GM21619 (cell line): Measurements from ENCODE around the gene CELSR2.

Experiments used
- ATAC-seq: cut with Tn5 transposase; IDR thresholded peaks from one replicate; pipeline ENCODE4 v1.9.1; 2021; ENCODE audit not compliant: unreplicated experiment

Gene CELSR2

DNA sequence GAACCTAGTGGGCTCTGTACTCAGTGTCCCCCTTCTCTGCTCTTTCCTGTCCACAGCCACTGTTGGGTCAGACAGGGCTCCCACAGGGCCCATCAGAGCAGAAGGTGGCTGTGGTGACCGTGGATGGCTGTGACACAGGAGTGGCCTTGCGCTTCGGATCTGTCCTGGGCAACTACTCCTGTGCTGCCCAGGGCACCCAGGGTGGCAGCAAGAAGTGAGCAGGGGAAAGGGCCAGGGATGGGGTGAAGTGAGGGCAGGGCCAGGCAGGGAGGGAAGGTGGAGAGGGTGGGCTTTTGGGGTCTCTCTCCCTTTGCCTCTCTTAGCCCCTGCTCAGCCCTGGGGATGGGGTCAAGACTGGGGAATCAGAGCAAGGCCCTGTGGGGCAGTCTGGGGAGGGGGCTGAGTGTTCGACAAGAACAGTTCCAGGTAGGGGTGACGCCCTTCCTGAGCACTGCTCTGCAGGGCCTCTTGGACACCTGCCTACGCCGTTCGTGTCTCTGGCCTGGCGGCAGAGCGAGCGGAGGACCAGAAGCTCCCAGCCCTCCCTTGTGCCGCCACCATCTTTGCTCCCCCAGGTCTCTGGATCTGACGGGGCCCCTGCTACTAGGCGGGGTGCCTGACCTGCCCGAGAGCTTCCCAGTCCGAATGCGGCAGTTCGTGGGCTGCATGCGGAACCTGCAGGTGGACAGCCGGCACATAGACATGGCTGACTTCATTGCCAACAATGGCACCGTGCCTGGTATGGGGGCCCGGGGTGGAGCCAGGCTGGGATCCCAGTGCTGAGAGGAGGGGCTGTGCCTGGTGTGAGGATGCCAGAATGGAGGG lies 13.1 kb downstream of the CELSR2 start:
- ATAC-seq, result no peak

DNA sequence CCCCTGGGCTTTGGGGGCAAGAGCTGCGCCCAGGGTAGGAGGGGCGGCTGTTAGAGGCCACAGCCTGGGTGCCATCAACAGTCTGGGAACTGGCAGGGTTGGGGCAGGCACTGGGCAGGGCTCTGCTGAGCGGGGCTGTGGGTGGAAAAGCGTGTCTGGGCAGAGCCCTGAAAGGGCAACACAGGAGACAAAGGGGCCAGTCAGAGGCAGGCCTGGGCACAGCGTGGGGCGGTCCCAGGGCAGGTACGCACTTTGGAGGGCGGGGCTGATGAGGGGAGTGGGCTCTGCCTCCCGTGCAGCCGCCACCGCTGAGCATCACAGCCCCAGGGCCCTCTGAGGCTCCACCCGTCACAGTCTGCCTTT lies 13.9 kb downstream of the CELSR2 start:
- ATAC-seq, result no peak

DNA sequence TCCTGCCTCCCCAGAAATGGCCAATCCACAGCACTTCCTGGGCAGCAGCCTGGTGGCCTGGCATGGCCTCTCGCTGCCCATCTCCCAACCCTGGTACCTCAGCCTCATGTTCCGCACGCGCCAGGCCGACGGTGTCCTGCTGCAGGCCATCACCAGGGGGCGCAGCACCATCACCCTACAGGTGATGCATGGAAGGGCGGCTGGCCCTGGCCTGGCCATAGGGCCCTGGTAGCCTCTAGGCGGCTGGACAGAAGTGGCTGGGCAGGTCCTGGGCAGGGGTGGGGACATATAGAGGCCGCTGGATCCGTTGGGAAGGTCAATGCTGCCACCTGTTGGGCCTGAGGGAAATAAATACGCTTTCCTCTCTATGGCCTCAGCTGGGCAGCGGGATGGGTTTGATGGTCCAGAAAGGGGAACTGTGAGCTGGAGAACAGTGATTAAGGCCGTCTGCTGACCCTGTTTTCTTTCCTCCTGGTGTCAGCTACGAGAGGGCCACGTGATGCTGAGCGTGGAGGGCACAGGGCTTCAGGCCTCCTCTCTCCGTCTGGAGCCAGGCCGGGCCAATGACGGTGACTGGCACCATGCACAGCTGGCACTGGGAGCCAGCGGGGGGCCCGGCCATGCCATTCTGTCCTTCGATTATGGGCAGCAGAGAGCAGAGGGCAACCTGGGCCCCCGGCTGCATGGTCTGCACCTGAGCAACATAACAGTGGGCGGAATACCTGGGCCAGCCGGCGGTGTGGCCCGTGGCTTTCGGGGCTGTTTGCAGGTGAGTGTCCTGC lies 14.4 kb downstream of the CELSR2 start:
- no peak for ATAC-seq

DNA sequence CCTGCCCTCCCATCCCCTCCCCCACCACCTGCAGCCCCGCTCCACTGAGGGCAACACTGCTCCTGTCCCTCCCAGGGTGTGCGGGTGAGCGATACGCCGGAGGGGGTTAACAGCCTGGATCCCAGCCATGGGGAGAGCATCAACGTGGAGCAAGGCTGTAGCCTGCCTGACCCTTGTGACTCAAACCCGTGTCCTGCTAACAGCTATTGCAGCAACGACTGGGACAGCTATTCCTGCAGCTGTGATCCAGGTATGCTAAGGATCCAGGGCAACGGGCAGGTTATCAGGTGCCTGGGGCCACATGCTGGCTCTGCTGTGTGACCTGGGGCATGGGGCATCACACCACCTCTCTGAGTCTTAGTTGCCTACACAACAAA lies 15.0 kb downstream of the CELSR2 start:
- no peak for ATAC-seq

DNA sequence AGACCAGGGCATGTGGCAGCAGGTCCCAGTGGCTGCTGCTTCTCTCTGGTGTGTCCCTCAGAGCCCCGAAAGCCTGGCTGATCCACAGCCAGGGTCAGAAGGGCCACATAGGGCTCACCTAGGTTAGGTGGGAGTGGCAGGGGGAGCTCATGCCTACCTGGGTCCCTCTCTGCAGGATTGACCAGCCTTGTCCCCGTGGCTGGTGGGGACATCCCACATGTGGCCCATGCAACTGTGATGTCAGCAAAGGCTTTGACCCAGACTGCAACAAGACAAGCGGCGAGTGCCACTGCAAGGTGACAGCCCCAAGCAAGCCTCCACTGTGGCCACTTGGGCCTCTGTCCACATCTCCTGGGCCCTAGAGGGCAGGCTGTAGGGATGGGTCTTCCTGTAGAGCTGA lies 15.7 kb downstream of the CELSR2 start:
- ATAC-seq, result no peak

DNA sequence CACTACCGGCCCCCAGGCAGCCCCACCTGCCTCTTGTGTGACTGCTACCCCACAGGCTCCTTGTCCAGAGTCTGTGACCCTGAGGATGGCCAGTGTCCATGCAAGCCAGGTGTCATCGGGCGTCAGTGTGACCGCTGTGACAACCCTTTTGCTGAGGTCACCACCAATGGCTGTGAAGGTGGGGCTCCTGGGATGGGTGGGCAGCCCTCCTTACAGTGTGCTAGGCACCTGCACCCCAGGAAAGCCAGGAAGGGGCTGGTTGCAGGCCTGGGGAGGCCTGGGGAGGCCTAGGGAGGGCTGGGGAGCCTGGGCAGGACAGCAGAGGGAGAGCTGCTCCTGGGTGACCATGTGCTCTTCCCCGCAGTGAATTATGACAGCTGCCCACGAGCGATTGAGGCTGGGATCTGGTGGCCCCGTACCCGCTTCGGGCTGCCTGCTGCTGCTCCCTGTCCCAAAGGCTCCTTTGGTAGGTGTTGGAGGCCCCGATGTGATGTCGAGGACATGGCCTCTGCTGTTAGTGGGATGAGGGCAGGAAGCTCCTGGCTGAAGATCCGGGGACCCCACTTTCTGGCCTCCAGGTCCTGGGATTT lies 16.5 kb downstream of the CELSR2 start:
- no peak for ATAC-seq

DNA sequence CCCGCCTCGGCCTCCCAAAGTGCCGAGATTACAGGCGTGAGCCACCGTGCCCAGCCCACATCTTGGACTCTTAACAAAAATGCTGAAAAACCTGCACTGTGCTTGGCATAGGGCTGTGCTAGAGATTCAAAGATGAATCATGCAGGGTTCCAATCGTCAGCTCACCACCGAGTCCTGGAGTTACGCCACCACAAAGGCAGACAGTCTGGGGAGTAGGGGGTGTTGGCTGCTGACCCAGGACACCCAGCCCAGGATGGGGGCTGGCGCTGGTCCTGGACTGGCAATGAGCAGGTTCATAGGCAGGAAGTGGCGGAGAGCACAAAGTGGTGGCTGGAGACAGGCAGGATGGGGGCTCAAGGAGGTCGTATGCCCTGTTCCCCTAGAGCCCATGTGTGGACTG lies 17.6 kb downstream of the CELSR2 start:
- ATAC-seq, result no peak

DNA sequence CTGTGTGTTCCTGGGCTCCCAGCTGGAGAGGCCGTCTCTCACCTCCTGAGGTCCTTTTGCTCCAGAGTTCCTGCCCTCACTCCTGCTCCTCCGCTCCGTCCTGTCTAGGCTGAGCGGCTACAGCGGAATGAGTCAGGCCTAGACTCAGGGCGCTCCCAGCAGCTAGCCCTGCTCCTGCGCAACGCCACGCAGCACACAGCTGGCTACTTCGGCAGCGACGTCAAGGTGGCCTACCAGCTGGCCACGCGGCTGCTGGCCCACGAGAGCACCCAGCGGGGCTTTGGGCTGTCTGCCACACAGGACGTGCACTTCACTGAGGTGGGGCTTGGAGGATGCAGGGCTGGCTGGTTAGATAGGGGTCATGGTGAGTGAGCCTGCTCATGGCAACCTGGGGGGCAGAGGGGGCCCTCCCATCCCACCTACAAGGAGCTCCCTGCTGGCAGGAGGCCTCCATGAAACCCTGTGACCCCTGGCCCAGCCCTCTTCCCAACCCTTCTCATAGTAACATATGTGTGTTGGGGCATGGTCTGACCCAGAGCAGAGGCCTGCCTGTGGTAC lies 18.5 kb downstream of the CELSR2 start:
- ATAC-seq, result no peak

DNA sequence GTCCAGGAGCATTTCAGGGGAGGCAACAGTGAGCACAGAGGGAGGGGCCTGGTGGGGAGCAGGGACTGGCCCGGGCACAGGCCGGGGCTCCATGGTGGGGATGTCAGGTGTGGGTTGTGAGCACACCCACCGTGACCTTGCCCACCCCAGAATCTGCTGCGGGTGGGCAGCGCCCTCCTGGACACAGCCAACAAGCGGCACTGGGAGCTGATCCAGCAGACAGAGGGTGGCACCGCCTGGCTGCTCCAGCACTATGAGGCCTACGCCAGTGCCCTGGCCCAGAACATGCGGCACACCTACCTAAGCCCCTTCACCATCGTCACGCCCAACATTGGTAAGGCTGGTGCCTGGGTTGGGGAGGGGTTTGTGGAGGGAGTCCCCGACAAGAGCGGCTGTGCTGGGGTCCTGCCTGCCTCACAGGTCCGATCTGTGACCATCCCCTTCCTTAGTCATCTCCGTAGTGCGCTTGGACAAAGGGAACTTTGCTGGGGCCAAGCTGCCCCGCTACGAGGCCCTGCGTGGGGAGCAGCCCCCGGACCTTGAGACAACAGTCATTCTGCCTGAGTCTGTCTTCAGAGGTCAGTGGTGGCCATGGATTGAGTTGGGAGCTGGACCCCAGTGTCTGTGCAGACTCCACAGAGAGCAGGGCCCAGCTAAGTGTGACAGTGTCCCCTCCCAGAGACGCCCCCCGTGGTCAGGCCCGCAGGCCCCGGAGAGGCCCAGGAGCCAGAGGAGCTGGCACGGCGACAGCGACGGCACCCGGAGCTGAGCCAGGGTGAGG lies 19.3 kb downstream of the CELSR2 start:
- no peak for ATAC-seq

DNA sequence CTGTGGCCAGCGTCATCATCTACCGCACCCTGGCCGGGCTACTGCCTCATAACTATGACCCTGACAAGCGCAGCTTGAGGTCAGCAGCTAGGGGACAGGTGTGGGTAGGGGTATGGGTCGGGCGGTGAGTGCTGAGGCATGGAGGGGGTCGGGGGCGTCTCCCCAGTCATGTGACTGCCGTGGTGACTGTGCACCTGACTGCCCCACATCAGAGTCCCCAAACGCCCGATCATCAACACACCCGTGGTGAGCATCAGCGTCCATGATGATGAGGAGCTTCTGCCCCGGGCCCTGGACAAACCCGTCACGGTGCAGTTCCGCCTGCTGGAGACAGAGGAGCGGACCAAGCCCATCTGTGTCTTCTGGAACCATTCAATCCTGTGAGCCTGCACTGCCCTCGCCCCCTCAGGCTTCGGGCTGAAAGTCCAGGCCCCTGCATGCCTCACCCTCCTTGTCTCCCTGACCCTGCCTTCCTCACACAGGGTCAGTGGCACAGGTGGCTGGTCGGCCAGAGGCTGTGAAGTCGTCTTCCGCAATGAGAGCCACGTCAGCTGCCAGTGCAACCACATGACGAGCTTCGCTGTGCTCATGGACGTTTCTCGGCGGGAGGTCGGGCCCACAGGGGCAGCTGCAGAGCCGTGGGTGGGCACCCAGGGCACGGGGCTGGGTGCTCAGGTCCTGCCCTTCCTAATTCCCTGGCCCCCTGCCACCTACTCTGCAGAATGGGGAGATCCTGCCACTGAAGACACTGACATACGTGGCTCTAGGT lies 20.1 kb downstream of the CELSR2 start:
- no peak for ATAC-seq

DNA sequence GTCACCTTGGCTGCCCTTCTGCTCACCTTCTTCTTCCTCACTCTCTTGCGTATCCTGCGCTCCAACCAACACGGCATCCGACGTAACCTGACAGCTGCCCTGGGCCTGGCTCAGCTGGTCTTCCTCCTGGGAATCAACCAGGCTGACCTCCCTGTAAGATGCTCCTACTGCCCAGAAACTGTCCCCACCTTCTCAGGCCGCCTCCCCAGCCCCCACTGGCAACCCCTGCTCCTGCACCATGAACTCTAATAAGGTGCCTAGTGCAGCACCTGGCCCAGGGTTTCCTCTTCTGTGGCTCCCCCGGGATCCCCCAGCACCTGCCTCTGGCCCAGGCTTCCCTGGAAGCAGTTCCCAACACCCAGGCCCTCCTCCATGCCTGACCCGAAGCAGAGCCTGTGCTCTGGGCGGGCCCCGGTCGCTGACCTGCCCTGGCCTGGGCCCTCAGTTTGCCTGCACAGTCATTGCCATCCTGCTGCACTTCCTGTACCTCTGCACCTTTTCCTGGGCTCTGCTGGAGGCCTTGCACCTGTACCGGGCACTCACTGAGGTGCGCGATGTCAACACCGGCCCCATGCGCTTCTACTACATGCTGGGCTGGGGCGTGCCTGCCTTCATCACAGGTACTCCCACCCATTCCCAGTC lies 20.8 kb downstream of the CELSR2 start:
- ATAC-seq, result no peak

DNA sequence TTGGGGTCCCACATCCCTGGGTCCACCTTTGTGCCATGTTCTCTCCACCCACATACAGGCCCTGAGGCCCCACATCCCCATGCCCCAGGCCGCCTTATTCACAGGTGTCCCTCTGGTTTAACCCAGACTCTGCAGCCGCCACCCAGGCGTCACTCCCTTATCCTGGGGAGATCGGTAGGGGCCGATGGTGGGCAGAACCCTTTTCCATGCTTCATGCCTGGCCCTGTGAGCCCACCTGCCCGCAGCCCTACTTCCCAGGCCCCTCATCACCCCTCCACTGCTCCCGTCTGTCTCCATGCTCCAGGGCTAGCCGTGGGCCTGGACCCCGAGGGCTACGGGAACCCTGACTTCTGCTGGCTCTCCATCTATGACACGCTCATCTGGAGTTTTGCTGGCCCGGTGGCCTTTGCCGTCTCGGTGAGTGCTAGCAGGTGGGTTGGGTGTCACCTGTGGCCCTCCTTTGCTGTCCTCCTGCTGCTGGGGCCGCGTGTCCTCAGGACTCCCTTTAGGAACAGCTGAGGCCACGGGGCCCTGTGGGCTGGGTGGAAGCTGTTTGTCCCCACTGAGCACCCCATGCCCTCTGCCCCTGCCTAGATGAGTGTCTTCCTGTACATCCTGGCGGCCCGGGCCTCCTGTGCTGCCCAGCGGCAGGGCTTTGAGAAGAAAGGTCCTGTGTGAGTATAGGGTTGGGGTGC lies 21.4 kb downstream of the CELSR2 start:
- no peak for ATAC-seq

DNA sequence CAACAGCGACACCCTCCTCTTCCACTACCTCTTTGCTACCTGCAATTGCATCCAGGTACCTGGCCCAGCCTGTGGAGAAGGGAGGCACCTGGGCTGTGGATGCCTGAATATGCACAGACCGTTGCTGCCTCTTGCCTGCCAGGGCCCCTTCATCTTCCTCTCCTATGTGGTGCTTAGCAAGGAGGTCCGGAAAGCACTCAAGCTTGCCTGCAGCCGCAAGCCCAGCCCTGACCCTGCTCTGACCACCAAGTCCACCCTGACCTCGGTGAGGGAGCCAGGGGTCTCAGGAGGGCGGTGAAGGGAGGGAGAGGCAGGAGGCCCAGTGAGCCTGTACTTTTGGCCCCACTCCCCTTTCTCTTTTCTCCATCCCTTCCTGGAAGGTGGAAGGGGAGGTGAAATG lies 22.1 kb downstream of the CELSR2 start:
- ATAC-seq, result no peak

DNA sequence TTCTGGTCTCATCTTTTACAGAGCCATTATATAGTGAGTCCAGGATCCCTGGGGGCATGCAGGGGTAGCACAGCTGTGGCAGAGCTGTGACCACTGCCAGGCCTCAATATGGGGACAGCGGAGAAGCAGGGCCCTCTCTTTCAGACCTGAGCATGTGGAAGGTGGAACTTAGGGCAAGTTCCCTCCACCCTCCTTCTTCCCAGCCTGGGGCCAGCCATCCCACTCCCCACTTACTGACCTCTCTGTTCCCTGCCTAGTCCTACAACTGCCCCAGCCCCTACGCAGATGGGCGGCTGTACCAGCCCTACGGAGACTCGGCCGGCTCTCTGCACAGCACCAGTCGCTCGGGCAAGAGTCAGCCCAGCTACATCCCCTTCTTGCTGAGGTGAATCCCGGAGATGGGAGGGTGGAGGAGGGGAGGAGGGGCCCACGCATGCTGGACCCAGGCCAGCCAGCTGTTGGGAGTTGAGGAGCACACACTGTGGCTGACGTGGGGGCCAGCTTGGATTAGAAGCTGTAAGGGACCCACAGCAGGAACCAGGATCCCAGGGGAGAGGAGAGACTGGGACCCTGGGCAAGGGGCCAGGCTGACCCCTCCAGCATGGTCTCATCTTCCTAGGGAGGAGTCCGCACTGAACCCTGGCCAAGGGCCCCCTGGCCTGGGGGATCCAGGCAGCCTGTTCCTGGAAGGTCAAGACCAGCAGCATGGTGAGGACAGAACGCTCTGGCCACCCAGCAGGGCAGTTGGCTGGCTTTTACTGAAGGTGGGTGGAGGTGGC lies 22.9 kb downstream of the CELSR2 start:
- no peak for ATAC-seq

DNA sequence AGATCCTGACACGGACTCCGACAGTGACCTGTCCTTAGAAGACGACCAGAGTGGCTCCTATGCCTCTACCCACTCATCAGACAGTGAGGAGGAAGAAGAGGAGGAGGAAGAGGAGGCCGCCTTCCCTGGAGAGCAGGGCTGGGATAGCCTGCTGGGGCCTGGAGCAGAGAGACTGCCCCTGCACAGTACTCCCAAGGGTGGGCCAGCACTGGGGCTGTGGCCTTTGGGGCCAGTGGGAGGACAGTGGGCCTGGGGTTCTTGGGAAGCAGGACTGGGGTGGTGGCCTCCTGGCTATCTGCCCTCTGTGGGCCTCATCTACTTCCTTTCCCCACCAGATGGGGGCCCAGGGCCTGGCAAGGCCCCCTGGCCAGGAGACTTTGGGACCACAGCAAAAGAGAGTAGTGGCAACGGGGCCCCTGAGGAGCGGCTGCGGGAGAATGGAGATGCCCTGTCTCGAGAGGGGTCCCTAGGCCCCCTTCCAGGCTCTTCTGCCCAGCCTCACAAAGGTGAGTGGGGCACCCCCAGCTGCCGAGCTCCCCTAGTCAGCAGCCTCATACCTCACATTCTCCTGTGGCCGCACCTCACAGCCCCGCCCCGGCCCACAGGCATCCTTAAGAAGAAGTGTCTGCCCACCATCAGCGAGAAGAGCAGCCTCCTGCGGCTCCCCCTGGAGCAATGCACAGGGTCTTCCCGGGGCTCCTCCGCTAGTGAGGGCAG lies 23.6 kb downstream of the CELSR2 start:
- ATAC-seq, result no peak

DNA sequence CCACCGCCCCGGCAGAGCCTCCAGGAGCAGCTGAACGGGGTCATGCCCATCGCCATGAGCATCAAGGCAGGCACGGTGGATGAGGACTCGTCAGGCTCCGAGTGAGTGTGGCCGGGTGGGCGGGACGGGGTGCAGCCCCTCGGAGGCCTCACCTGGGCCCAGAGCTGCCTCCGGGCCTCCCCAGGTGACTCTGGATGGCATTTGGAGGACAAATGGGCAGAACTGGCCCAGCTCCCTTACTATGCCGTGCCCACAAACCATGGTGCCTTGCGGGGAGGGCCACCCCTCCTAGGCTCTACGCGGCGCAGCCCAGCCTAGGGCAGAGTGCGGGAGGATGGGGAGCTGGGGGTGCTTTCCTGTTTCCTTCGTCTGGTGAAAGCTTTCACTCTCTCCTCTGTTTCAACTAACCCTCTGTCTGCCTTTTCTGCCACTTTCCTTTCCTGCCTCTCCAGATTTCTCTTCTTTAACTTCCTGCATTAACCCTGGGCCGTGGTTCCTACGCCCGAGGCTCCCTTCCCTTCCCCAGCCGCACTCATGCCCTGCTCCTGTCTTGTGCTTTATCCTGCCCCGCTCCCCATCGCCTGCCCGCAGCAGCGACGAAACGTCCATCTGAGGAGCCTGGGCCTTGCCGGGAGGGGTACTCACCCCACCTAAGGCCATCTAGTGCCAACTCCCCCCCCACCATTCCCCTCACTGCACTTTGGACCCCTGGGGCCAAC lies 24.4 kb downstream of the CELSR2 start:
- ATAC-seq, result no peak
